B cell (primary cell): ENCODE results near the gene GJA9. TPM values are rescaled to one million over a fixed set of nuclear protein-coding genes. Genes with fewer than 3 reads are reported as not detected.

Experiments
- ATAC-seq: fragments of 200-7000 bp; cut with Tn5 transposase; one replicate; pipeline ENCODE4 v1.10.0; 2021; ENCODE audit warnings: low read depth, mild to moderate bottlenecking, moderate number of reproducible peaks, moderate library complexity
- CTCF ChIA-PET: fragments of 350-600 bp; sonication (Branson Sonifier 250); formaldehyde crosslinking; loops from one replicate; lab custom pipeline; 2021; ENCODE audit warnings: antibody characterized with exemption, inconsistent platforms; lab: Charles Lee
- POLR2A ChIA-PET: fragments of 350-600 bp; sonication (Branson Sonifier 250); formaldehyde crosslinking; loops from one replicate; lab custom pipeline; 2021; ENCODE audit warnings: antibody characterized with exemption; lab: Charles Lee
- DNase-seq: peaks from one replicate; pipeline ENCODE4 v3.0.0; 2013
- H2AFZ ChIP-seq: 2 replicates; pipeline ENCODE4 v1.6.1; 2012; ENCODE audit warnings: mild to moderate bottlenecking, low read depth, low read length; ENCODE audit not compliant: insufficient read depth, poor library complexity, severe bottlenecking
- H3K27ac ChIP-seq, 2 donors: 1 replicate in 1 of 2; 2 replicates in 1 of 2; pipeline ENCODE4 v1.5.1; 2012 to 2013; ENCODE audit warnings: low read length in 2 of 2, mild to moderate bottlenecking in 2 of 2, moderate library complexity in 1 of 2
- H3K27me3 ChIP-seq, 4 experiments: fragments of 200-600 bp in 1 of 4; sonication (generic) in 1 of 4; replicated peaks in 1 of 4; 1 replicate in 2 of 4; 2 replicates in 2 of 4; pipeline versions ENCODE4 v1.6.1 to v1.7.0; 2013 to 2016; ENCODE audit warnings: low read length in 3 of 4, mild to moderate bottlenecking in 2 of 4, mixed read lengths in 1 of 4, moderate library complexity in 1 of 4; ENCODE audit not compliant: insufficient read depth in 4 of 4, control insufficient read depth in 3 of 4; ENCODE audit errors: control extremely low read depth in 1 of 4
- H3K36me3 ChIP-seq, 2 experiments: replicated peaks in 1 of 2; 1 replicate in 1 of 2; 2 replicates in 1 of 2; pipeline versions ENCODE4 v1.6.1 to v1.7.1; 2013; ENCODE audit warnings: low read length in 1 of 2; ENCODE audit not compliant: insufficient read depth in 2 of 2, control insufficient read depth in 1 of 2; ENCODE audit errors: control extremely low read depth in 1 of 2, extremely low read depth in 1 of 2
- H3K4me1 ChIP-seq, 2 donors: fragments of 200-600 bp in 1 of 2; sonication (generic) in 1 of 2; 1 replicate in 1 of 2; 2 replicates in 1 of 2; pipeline versions ENCODE4 v1.5.1 to v1.6.1; 2013 to 2017; ENCODE audit warnings: low read length in 2 of 2; ENCODE audit not compliant: control insufficient read depth in 2 of 2, insufficient read depth in 2 of 2
- H3K4me2 ChIP-seq: replicated peaks from 2 replicates; pipeline ENCODE3; 2012; ENCODE audit warnings: mild to moderate bottlenecking, low read depth, low read length; ENCODE audit not compliant: poor library complexity, severe bottlenecking
- H3K4me3 ChIP-seq, 5 experiments: fragments of 200-600 bp in 1 of 5; sonication (generic) in 1 of 5; 1 replicate in 3 of 5; 2 replicates in 2 of 5; pipeline versions ENCODE4 v1.5.1 to v1.7.0; 2011 to 2016; ENCODE audit warnings: low read length in 4 of 5, mild to moderate bottlenecking in 4 of 5, low read depth in 2 of 5, control low read depth in 1 of 5, moderate library complexity in 1 of 5; ENCODE audit not compliant: insufficient read depth in 1 of 5; ENCODE audit errors: control extremely low read depth in 1 of 5, extremely low read depth in 1 of 5
- H3K79me2 ChIP-seq: fragments of 200-600 bp; sonication (generic); one replicate; pipeline ENCODE4 v1.6.0; 2016; ENCODE audit warnings: low read length; ENCODE audit not compliant: control insufficient read depth, insufficient read depth
- H3K9ac ChIP-seq: fragments of 200-600 bp; sonication (generic); 2 replicates; pipeline ENCODE4 v1.6.1; 2017; ENCODE audit warnings: mild to moderate bottlenecking, low read length, moderate library complexity
- H3K9me3 ChIP-seq, 3 donors: one replicate each; pipeline versions ENCODE4 v1.6.1 to v1.7.1; 2013; ENCODE audit warnings: low read length in 2 of 3; ENCODE audit not compliant: control insufficient read depth in 2 of 3, insufficient read depth in 1 of 3; ENCODE audit errors: control extremely low read depth in 1 of 3
- H4K20me1 ChIP-seq: 2 replicates; pipeline ENCODE4 v1.6.0; 2012; ENCODE audit warnings: mild to moderate bottlenecking, low read length; ENCODE audit not compliant: insufficient read depth, control insufficient read depth, poor library complexity, severe bottlenecking
- H3K27ac Mint-ChIP-seq: one replicate; pipeline ENCODE4 v1.8.0; 2021; ENCODE audit warnings: mixed read lengths
- H3K27me3 Mint-ChIP-seq: one replicate; pipeline ENCODE4 v1.8.0; 2021; ENCODE audit warnings: mixed read lengths
- H3K4me1 Mint-ChIP-seq: one replicate; pipeline ENCODE4 v1.8.0; 2021; ENCODE audit warnings: mixed read lengths
- H3K4me3 Mint-ChIP-seq: one replicate; pipeline ENCODE4 v1.8.0; 2021; ENCODE audit warnings: mixed read lengths
- H3K9me3 Mint-ChIP-seq: one replicate; pipeline ENCODE4 v1.8.0; 2022; ENCODE audit warnings: mixed read lengths; ENCODE audit not compliant: insufficient read depth
- EZH2 ChIP-seq: IDR thresholded peaks from 2 replicates; pipeline ENCODE4 v1.6.1; 2012; ENCODE audit warnings: borderline replicate concordance, low read depth, mild to moderate bottlenecking, moderate library complexity, low read length; ENCODE audit not compliant: insufficient read depth, poor library complexity, severe bottlenecking
- WGBS: methylation state at CpG from one replicate; pipeline ENCODE4 v1.1.5; 2013; ENCODE audit warnings: missing lambda C conversion rate; ENCODE audit not compliant: insufficient coverage; 5-methylcytosine and 5-hydroxymethylcytosine counted together
- intact Hi-C: fragments of 100-400 bp; cut with micrococcal nuclease; formaldehyde crosslinking; loops from one replicate; pipeline ENCODE4 v1.10.0; 2022
- polyA plus RNA-seq: library from polyadenylated mRNA; depleted of rRNA; stranded (reverse); fragments of >200 nt; gene quantifications from 2 replicates; pipeline ENCODE4 v1.2.3, GENCODE V29; 2012
- total RNA-seq, 2 donors: library from RNA; stranded (reverse); fragments of 120-200 nt in 1 of 2; gene quantifications; 1 replicate in 1 of 2; 2 replicates in 1 of 2; pipeline versions ENCODE4 v1.2.3 to v1.2.4, GENCODE V29; 2013 to 2022
- TF ChIP-seq, protein P1 (sequence below): fragments of 200-600 bp; IDR thresholded peaks from one replicate; pipeline ENCODE4 v1.8.0; 2022; ENCODE audit warnings: antibody characterized with exemption, mild to moderate bottlenecking

Gene GJA9
- total and polyA plus RNA-seq, 2 donors (not counting 1 experiment from before 2014, with no cell fraction given): not detected

DNA sequence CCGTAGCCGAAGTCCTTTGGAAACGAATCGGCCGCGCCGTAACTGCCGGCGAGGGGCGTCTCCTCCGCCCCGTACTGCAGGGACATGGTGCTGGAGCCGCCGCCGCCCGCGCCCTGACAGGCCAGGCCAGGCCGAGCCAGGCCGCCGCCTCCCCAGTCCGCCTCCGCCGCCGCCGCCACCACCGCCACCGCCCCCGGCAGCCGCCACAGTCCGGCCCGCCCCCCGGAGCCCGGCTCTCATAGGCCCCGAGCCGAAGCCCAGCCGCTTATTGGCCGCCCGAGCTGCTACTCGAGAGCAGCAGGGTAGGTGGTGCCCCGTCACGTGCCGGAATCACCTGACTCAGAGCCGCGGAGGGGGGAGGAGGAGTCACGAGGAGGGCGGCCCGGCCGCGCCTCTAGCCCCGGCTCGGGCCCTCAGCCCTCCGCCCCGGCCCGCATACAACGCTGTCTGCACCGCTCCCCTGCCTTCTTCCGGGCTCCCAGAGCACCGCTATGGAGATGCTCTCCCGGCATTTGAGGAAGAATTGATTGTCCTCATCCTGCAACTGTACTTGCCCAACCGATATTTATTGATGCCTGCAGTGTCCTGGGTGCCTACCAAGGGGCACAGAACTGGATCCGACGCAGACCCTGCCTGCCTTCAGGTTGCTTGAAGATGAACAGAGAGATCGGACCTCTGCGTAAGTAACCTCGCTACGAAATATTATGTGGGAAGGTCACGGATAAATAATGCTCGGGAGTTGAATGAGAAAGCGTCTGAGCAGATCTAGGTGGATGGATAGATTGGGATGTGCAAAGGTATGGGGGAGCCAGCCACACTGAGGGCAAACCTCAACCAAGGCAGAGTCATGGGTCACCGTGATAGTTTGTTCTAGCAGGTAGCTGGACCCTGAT is 21.6 kb downstream of the GJA9 start, which contains the start of gene RRAGC:
TSS of gene RRAGC (minus strand) at position 212 of the 893 bp plus-strand sequence. CDS start at position 86, 126 bp downstream.
- peaks cover 28% of the 10 kb centered on the region for H4K20me1 ChIP-seq
- Mint-ChIP-seq H3K27me3 (no peaks in the 10 kb centered on the region), H3K4me1 (peaks cover 53% of the 10 kb centered on the region), H3K9me3 (no peaks in the 10 kb centered on the region), H3K4me3 (peak within 1 kb of the TSS; percentile 93), H3K27ac (peak within 1 kb of the TSS; percentile 96)
- H3K27ac ChIP-seq: peak within 1 kb of the TSS; percentile 82 to 91
- intact Hi-C loops: loop anchor here (1.0 to 5.0 kb wide), 8 partner anchors 13 to 1383 kb away; partner anchors contain the start of genes MYCBP and NDUFS5
- peak; percentile 92 for ATAC-seq
- H3K4me1 ChIP-seq: peaks cover 22 to 31% of the 10 kb centered on the region in 2 donors
- peaks cover 0 to 30% of the 10 kb centered on the region in 2 experiments for H3K36me3 ChIP-seq
- no peaks in the 10 kb centered on the region for H3K9me3 ChIP-seq
- H3K4me3 ChIP-seq: peak within 1 kb of the TSS; percentile 68 to 92 (median 85)
- no peak for TF ChIP-seq EZH2
- TF ChIP-seq, protein P1, sequence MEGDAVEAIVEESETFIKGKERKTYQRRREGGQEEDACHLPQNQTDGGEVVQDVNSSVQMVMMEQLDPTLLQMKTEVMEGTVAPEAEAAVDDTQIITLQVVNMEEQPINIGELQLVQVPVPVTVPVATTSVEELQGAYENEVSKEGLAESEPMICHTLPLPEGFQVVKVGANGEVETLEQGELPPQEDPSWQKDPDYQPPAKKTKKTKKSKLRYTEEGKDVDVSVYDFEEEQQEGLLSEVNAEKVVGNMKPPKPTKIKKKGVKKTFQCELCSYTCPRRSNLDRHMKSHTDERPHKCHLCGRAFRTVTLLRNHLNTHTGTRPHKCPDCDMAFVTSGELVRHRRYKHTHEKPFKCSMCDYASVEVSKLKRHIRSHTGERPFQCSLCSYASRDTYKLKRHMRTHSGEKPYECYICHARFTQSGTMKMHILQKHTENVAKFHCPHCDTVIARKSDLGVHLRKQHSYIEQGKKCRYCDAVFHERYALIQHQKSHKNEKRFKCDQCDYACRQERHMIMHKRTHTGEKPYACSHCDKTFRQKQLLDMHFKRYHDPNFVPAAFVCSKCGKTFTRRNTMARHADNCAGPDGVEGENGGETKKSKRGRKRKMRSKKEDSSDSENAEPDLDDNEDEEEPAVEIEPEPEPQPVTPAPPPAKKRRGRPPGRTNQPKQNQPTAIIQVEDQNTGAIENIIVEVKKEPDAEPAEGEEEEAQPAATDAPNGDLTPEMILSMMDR: no peak
- under 1% methylated on average over 70 of the region's 70 CpGs for WGBS
- peaks cover 61% of the 10 kb centered on the region for H3K79me2 ChIP-seq
- H3K4me2 ChIP-seq: peak within 1 kb of the TSS; percentile 73
- H3K27me3 ChIP-seq: no peaks in the 10 kb centered on the region
- CTCF ChIA-PET: interaction anchor here (0.6 kb wide), 1 partner anchor 875 kb away, joined by 3 read pairs; no protein-coding TSS in a partner anchor
- peak within 1 kb of the TSS; percentile 77 for H2AFZ ChIP-seq
- POLR2A ChIA-PET: interaction anchor here (1.0 to 3.1 kb wide), 2 partner anchors 13 to 133 kb away, joined by 3 to 16 read pairs; partner anchors contain the start of gene MYCBP
- DNase-seq: peak; percentile 98
- H3K9ac ChIP-seq: peak within 1 kb of the TSS; percentile 74
